ENCODE results near the gene WWOX. TPM values are rescaled to one million over a fixed set of nuclear protein-coding genes. Genes with fewer than 3 reads are reported as not detected.

Gene WWOX
- total RNA-seq, 4 donors from 2014 or later: 135 to 209 (median 159) TPM

DNA sequence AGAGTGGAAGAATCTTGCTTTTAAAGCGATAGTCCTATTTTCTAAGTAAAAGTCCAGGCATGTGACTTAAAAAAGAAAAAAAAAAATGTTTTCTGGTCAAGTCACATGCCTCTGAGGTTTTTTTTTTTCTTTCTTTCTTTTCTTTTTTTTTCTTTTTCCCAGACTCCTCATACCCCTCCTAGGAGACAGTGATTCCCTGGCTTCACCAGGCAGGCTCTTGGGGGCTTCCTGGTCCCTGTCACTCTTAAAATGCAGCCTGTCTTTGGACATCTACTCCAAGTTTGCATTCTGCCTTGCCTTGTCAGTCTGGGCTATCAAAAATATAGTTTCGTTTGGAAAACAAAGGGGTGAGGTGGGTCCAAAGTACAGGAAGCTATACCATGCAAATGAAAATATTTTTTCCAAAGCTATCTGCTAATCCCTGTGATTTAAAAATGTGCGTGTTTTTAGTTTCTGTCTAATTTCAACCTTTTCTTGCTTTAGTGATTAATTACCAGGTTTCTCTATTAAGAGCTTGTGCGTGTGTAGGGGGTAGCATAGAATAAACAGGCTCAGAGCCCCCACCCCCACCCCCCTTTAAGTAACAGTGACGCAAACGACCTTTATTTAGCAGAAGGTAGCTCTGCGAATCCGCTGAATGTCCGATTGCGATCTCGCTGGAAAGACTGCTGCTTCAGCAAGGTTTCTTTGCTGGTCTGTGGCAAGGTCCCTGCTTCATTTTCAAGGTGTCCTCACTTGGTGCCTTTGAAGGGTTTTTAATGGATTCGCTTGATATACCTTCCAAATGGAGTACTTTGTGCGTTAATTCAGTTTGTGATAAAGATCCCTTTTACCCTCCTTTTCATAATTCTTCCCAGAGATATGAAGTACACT lies 510.2 kb downstream of the WWOX start:
- no peak for DNase-seq
- WGBS, 2 donors: 79 to 81% methylated on average over 13 of the region's 13 CpGs
- H3K27ac ChIP-seq: peak overlapping the region in 2 of 3 donors; percentile 30 to 79
- TF ChIP-seq, protein P1, sequence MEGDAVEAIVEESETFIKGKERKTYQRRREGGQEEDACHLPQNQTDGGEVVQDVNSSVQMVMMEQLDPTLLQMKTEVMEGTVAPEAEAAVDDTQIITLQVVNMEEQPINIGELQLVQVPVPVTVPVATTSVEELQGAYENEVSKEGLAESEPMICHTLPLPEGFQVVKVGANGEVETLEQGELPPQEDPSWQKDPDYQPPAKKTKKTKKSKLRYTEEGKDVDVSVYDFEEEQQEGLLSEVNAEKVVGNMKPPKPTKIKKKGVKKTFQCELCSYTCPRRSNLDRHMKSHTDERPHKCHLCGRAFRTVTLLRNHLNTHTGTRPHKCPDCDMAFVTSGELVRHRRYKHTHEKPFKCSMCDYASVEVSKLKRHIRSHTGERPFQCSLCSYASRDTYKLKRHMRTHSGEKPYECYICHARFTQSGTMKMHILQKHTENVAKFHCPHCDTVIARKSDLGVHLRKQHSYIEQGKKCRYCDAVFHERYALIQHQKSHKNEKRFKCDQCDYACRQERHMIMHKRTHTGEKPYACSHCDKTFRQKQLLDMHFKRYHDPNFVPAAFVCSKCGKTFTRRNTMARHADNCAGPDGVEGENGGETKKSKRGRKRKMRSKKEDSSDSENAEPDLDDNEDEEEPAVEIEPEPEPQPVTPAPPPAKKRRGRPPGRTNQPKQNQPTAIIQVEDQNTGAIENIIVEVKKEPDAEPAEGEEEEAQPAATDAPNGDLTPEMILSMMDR (IDR thresholded peaks at IDR 0.05): no peak
- TF ChIP-seq POLR2A (IDR thresholded peaks at IDR 0.05): no peak
- intact Hi-C loops (cut with DNase I): no loop called here
- peaks cover 21 to 31% of the 10 kb centered on the region in 2 donors for H3K4me1 ChIP-seq
- H3K4me3 ChIP-seq (replicated peaks in 1 of 3): no peak overlapping the region
- no peaks in the 10 kb centered on the region for H3K27me3 ChIP-seq
- H3K9me3 ChIP-seq: no peaks in the 10 kb centered on the region
- H3K36me3 ChIP-seq: no peaks in the 10 kb centered on the region

DNA sequence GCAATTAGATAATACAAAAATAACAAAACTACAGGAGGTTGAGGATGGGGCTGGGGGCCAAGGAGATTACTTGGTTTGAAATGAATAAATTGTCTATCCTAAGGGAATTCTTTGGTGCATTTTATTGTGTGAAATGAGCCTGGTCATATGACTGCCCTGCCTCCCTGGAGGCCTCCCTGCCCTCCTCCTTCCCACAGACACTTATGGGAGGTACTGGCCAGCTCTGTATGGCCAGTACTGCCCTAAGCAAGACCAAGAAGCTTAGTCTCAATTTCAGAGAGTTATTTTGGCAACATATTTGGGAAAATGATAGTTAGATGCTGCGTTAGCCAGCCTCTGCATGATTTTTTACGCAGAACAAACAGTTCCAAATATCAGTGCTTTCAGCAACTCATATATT lies 511.9 kb downstream of the WWOX start:
- Histone ChIP-seq H3K36me3 (no peaks in the 10 kb centered on the region), H3K9me3 (no peaks in the 10 kb centered on the region), H3K4me1 (peaks cover 19 to 24% of the 10 kb centered on the region in 2 donors), H3K4me3 (replicated peaks in 1 of 3) (no peak overlapping the region), H3K27ac (no peak overlapping the region), H3K27me3 (no peaks in the 10 kb centered on the region)
- no peak for DNase-seq
- WGBS, 2 donors: 79 to 85% methylated on average over 2 of the region's 2 CpGs
- intact Hi-C loops (cut with DNase I): no loop called here
- TF ChIP-seq POLR2A (IDR thresholded peaks at IDR 0.05): no peak
- TF ChIP-seq, protein P1 (IDR thresholded peaks at IDR 0.05): no peak

DNA sequence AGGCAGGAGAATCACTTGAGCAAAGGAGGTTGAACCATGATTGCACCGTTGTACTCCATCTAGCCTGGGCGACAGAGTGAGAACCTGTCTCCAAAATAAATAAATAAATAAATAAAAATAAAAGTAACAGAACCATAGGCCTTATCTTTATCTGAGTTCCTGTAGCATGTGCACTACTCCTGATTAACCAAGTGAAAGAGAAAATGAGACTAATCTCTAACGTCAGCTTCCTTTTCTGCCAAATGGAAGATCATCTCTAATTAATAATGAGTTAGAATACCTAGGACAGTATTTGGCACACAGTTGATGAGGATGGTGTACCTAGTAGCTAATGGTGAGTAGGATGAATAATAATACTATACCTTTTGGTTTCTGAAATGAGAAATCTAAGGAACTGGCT lies 520.4 kb downstream of the WWOX start:
- DNase-seq: no peak
- H3K27me3 ChIP-seq: no peaks in the 10 kb centered on the region
- intact Hi-C loops (cut with DNase I): no loop called here
- H3K4me1 ChIP-seq: no peaks in the 10 kb centered on the region
- no peak overlapping the region for H3K27ac ChIP-seq
- 81 to 84% methylated on average over 3 of the region's 3 CpGs for WGBS, 2 donors
- no peak overlapping the region for H3K4me3 ChIP-seq (replicated peaks in 1 of 3)
- H3K9me3 ChIP-seq: no peaks in the 10 kb centered on the region
- no peaks in the 10 kb centered on the region for H3K36me3 ChIP-seq
- TF ChIP-seq, protein P1 (IDR thresholded peaks at IDR 0.05): no peak
- TF ChIP-seq POLR2A (IDR thresholded peaks at IDR 0.05): no peak

DNA sequence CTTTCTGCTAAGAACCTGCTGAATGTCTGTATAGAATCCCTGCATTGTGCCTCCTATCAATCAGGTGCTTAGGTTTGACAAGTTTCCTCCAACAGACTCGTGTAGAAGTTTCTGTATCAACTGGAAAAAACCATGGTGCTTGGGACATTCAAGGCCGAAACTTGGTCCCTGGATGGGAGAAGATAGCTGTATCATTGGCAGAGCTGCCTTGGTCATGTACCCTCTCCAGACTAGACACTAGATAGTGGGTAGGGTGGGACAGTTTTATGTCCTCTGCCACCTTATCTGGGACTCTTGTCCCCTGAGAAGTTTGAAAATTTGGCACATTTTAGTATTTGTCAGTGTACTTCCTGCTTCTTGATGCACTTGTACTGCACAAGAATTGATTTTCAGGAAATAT lies 520.8 kb downstream of the WWOX start:
- Histone ChIP-seq H3K4me3 (replicated peaks in 1 of 3) (no peak overlapping the region), H3K27ac (no peak overlapping the region), H3K36me3 (no peaks in the 10 kb centered on the region), H3K9me3 (no peaks in the 10 kb centered on the region), H3K27me3 (no peaks in the 10 kb centered on the region), H3K4me1 (no peaks in the 10 kb centered on the region)
- 83 to 94% methylated on average over 2 of the region's 2 CpGs for WGBS, 2 donors
- no peak for DNase-seq
- intact Hi-C loops (cut with DNase I): no loop called here
- TF ChIP-seq POLR2A (IDR thresholded peaks at IDR 0.05): no peak
- TF ChIP-seq, protein P1 (IDR thresholded peaks at IDR 0.05): no peak

DNA sequence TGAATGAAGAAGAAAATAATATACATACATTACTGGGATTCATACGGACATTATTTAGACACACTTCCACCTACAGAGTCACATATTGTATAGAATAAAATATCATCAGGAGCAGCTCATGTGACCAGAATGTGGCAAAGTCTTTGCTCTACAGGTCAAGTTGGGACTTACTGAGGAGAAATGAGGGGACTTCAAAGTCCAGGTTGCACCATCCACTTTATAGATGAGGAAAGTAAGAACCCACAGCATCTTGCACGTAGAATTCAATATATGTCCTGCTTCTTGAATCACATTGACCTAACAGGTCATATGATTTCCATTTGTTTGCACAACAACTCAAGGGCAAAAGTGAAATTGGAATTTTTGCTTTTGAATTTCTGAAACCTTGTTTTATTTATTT lies 524.3 kb downstream of the WWOX start:
- intact Hi-C loops (cut with DNase I): no loop called here
- TF ChIP-seq, protein P1 (IDR thresholded peaks at IDR 0.05): no peak
- TF ChIP-seq POLR2A (IDR thresholded peaks at IDR 0.05): no peak

More for the DNA sequence above, 524.3 kb downstream of the WWOX start:
- Histone ChIP-seq H3K27me3 (no peaks in the 10 kb centered on the region), H3K4me1 (peaks cover 11% of the 10 kb centered on the region in 2 donors), H3K4me3 (replicated peaks in 1 of 3) (no peak overlapping the region), H3K27ac (no peak overlapping the region), H3K36me3 (no peaks in the 10 kb centered on the region), H3K9me3 (no peaks in the 10 kb centered on the region)
- whole genome bisulfite sequencing, 2 donors: 71 to 91% methylated on average over 2 of the region's 2 CpGs
- DNase-seq: no peak

Data from thyroid gland (tissue), 4 donors.